ENCODE data around the gene EYA3.

The EYA3 gene

GRCh38 chr1:27940870-27941560 is 147.4 kb downstream of the EYA3 start:
- in situ Hi-C loops (cut with MboI; ENCODE audit: low pct_unique_long_range_greater_than_20kb, low sequenced_read_pairs, unreplicated experiment), result no loop called here
- TF ChIP-seq CTCF (IDR thresholded peaks at IDR 0.05; ENCODE audit: extremely low read depth, insufficient read depth, missing control alignments), result no peak
- no peak for DNase-seq (ENCODE audit: low spot score)

DNA sequence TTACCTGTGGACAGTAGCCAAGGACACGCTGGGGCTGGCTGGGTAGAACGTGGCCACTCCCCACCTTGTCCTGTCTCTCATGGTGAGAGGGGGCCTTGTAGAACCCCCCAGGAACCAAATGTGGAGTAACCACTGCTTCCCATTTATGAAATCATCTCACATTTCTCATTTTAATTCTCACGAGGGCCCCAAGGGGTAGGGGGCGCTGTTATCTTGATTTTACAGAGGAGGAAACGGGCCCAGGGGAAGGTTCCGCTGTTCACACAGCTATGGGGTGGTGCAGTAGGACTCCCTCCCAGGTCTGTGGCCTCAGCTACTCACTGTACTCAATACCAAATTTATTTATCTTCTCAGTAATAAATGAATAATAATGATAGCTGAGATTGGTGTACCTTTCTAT is 148.1 kb downstream of the EYA3 start:
- in situ Hi-C loops (cut with MboI; ENCODE audit: low pct_unique_long_range_greater_than_20kb, low sequenced_read_pairs, unreplicated experiment), result no loop called here
- peak; percentile 47 for TF ChIP-seq CTCF (IDR thresholded peaks at IDR 0.05; ENCODE audit: extremely low read depth, insufficient read depth, missing control alignments)
- DNase-seq (ENCODE audit: low spot score), result peak; percentile 62

- DNase-seq (ENCODE audit: low spot score), result no peak
- in situ Hi-C loops (cut with MboI; ENCODE audit: low pct_unique_long_range_greater_than_20kb, low sequenced_read_pairs, unreplicated experiment), result no loop called here
- TF ChIP-seq CTCF (IDR thresholded peaks at IDR 0.05; ENCODE audit: extremely low read depth, insufficient read depth, missing control alignments), result no peak
Observed at GRCh38 chr1:27938488-27938887, 149.9 kb downstream of the EYA3 start.

GRCh38 chr1:27937524-27937836 is 150.9 kb downstream of the EYA3 start:
- in situ Hi-C loops (cut with MboI; ENCODE audit: low pct_unique_long_range_greater_than_20kb, low sequenced_read_pairs, unreplicated experiment), result no loop called here
- no peak for DNase-seq (ENCODE audit: low spot score)
- TF ChIP-seq CTCF (IDR thresholded peaks at IDR 0.05; ENCODE audit: extremely low read depth, insufficient read depth, missing control alignments), result no peak

DNA sequence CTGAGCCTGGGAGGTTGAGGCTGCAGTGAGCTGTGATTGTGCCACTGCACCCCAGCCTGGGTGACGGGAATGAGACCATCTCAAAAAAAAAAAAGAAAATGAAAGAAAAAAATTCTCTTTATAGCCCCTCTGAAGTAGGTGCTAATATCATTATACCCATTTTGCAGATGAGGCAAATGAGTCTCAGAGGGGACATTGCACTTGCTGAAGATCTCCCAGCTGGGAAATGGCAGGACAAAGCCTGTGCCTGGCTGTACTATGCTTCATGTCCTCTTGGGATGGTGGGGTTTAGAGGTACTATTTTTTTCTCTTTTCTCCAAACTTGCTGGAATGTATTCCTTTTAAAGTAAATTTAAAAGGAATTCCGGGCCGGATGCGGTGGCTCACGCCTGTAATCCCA is 152.0 kb downstream of the EYA3 start:
- no peak for DNase-seq (ENCODE audit: low spot score)
- in situ Hi-C loops (cut with MboI; ENCODE audit: low pct_unique_long_range_greater_than_20kb, low sequenced_read_pairs, unreplicated experiment), result no loop called here
- no peak for TF ChIP-seq CTCF (IDR thresholded peaks at IDR 0.05; ENCODE audit: extremely low read depth, insufficient read depth, missing control alignments)

GRCh38 chr1:27935721-27936120 is 152.7 kb downstream of the EYA3 start:
- TF ChIP-seq CTCF (IDR thresholded peaks at IDR 0.05; ENCODE audit: extremely low read depth, insufficient read depth, missing control alignments), result no peak
- in situ Hi-C loops (cut with MboI; ENCODE audit: low pct_unique_long_range_greater_than_20kb, low sequenced_read_pairs, unreplicated experiment), result no loop called here
- no peak for DNase-seq (ENCODE audit: low spot score)
